Measurements from ENCODE around the gene KRT86. TPM values are rescaled to one million over a fixed set of nuclear protein-coding genes. Genes with fewer than 3 reads are reported as not detected.
"Not testable (repeated sequence)": the region's sequence is repeated elsewhere in the genome, so short reads cannot be mapped to it uniquely, and the experiment has no call there.

The KRT86 gene
- total RNA-seq, 1 donor from 2014 or later: 1.1 TPM

DNA sequence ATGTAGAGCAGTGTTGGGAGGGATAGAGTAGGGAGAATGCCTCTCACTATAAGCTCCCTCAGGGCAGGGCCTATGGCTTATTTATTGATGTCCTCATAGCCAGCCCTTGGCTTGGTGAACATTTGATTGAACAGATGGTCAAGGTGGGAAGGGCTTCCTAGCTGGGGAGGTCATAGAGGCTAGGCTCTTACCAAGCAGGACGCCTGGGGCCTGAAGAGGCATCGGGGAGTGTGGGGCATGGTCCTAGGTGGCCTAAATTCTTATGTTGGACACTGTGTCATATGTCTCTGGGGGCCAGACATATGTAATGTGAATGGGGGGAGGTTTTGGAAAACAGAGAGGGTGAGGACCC lies 17.9 kb upstream of the KRT86 start:
- Histone ChIP-seq H3K27me3 (peaks cover 38% of the 10 kb centered on the region), H3K4me1 (peaks cover 8% of the 10 kb centered on the region), H3K4me3 (no peak overlapping the region), H3K36me3 (no peaks in the 10 kb centered on the region), H3K27ac (no peak overlapping the region), H3K9me3 (no peaks in the 10 kb centered on the region)
- TF ChIP-seq, protein P1, sequence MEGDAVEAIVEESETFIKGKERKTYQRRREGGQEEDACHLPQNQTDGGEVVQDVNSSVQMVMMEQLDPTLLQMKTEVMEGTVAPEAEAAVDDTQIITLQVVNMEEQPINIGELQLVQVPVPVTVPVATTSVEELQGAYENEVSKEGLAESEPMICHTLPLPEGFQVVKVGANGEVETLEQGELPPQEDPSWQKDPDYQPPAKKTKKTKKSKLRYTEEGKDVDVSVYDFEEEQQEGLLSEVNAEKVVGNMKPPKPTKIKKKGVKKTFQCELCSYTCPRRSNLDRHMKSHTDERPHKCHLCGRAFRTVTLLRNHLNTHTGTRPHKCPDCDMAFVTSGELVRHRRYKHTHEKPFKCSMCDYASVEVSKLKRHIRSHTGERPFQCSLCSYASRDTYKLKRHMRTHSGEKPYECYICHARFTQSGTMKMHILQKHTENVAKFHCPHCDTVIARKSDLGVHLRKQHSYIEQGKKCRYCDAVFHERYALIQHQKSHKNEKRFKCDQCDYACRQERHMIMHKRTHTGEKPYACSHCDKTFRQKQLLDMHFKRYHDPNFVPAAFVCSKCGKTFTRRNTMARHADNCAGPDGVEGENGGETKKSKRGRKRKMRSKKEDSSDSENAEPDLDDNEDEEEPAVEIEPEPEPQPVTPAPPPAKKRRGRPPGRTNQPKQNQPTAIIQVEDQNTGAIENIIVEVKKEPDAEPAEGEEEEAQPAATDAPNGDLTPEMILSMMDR (IDR thresholded peaks at IDR 0.05): no peak
- peak; percentile 23 for DNase-seq
- ATAC-seq: no peak
- intact Hi-C loops (cut with DNase I): no loop called here

DNA sequence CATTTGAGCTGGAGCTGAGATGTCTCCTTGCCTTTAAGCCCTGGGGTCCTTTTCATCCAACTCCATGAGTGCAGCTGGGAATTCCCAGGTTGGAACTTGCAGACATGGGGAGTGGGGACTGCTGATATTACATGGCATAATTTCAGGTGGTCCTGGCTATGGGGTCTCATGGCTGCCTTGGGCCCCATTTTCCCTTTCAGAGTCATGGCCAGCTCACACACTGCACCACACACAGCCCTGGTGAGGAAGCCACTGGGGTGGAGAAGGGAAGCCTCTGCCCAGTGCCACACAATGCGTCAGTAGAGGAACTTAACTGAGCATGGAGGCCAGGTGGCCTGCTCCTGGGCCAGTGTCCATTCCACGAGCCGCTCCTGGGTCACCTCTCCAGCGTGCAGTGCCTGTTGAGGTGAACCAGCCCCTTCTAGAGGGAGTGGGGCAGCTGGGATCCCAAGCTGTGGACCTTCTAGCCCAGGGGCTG lies 17.3 kb upstream of the KRT86 start:
- Histone ChIP-seq H3K4me3 (no peak overlapping the region), H3K9me3 (no peaks in the 10 kb centered on the region), H3K27me3 (peaks cover 38% of the 10 kb centered on the region), H3K27ac (no peak overlapping the region), H3K4me1 (peaks cover 8% of the 10 kb centered on the region), H3K36me3 (no peaks in the 10 kb centered on the region)
- ATAC-seq (no peak), DNase-seq (peak; percentile 57)
- intact Hi-C loops (cut with DNase I): no loop called here
- TF ChIP-seq, protein P1 (IDR thresholded peaks at IDR 0.05): no peak

DNA sequence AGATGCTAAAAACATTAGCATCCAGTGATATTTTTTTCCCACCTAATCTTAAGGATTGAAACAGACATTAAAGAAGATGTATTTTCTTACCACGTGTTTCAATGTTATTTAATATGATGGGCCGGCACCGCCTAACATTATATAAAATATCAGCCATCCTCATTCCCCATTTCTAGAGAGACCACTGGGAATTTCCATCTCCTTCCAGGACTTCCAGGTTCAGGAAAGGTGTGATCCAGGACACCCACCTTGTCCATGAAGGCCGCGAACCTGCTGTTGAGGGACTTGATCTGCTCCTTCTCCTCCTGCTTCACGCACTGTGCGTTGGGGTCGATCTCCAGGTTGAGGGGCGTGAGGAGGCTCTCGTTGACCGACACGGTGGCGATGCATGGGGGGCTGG lies 16.5 kb upstream of the KRT86 start:
- DNase-seq: peak; percentile 26
- H3K4me1 ChIP-seq; H3K4me3 ChIP-seq; H3K9me3 ChIP-seq; H3K27ac ChIP-seq; H3K36me3 ChIP-seq; intact Hi-C loops (cut with DNase I); ATAC-seq: not testable (repeated sequence)
- peaks cover 38% of the 10 kb centered on the region for H3K27me3 ChIP-seq

DNA sequence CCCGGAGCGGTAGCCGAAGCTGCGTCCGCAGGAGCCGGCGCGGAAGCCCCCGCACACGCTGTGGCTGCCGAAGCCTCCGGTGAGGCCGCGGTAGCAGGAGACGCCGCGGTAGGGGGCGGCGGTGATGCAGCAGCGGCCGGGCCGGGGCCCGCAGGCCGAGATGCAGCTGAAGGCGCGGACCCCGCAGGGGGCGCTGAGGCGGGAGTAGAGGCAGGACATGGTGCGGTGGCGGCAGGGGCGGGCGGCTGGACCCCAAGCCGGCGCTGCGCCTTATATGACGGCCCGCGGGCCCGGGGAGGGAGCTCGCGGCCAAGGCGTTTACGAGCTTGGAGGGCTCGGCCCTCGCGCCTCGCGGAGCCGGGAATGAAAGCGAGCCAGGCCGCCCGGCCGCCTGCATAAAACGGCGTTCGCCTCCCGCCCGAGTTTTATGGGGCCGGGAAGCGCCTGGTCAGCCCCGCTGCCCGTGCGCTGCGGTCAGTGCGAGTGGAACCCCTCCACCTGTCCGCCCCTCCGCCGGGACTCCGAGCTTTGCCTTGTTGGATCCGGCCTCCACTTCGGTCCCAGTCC lies 16.0 kb upstream of the KRT86 start:
- H3K36me3 ChIP-seq: no peaks in the 10 kb centered on the region
- ATAC-seq: peak; percentile 34
- H3K27ac ChIP-seq: no peak overlapping the region
- DNase-seq: peak; percentile 66
- H3K4me3 ChIP-seq: no peak overlapping the region
- TF ChIP-seq, protein P1 (IDR thresholded peaks at IDR 0.05): no peak
- peaks cover 38% of the 10 kb centered on the region for H3K27me3 ChIP-seq
- intact Hi-C loops (cut with DNase I): no loop called here
- no peaks in the 10 kb centered on the region for H3K9me3 ChIP-seq
- peaks cover 8% of the 10 kb centered on the region for H3K4me1 ChIP-seq

DNA sequence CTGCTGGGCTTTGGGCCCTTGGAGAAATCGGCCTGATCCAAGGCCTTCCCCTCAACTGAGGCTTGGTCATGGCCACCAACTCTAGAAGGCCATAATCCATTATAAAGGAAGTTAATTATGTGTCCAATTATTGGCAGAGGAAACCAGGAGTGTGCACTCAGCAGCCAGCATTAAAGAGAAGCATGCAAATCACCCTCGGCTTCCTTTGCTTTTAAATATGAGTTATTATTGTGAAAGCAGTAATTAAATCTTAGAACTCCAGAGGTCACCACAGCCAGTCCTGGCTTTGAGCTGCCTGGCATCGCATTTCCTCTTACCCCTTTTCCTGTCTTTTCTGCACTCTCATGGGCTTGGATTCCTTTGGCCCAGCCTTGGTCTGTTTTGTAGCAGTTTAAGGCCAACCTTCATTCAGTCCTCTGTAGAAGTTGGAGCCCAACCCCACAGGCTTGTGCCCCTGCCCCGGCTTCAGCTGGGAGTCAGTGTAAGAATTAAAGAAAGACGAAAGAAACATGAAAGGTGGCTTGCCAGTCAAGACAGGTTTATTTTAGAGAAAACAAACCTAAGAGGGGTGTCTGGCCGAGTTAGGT lies 14.7 kb upstream of the KRT86 start:
- no peak overlapping the region for H3K27ac ChIP-seq
- no peak overlapping the region for H3K4me3 ChIP-seq
- H3K4me1 ChIP-seq: peaks cover 8% of the 10 kb centered on the region
- ATAC-seq (no peak), DNase-seq (peak; percentile 25)
- no peaks in the 10 kb centered on the region for H3K9me3 ChIP-seq
- intact Hi-C loops (cut with DNase I): no loop called here
- TF ChIP-seq, protein P1 (IDR thresholded peaks at IDR 0.05): no peak
- H3K36me3 ChIP-seq: no peaks in the 10 kb centered on the region
- peaks cover 38% of the 10 kb centered on the region for H3K27me3 ChIP-seq

DNA sequence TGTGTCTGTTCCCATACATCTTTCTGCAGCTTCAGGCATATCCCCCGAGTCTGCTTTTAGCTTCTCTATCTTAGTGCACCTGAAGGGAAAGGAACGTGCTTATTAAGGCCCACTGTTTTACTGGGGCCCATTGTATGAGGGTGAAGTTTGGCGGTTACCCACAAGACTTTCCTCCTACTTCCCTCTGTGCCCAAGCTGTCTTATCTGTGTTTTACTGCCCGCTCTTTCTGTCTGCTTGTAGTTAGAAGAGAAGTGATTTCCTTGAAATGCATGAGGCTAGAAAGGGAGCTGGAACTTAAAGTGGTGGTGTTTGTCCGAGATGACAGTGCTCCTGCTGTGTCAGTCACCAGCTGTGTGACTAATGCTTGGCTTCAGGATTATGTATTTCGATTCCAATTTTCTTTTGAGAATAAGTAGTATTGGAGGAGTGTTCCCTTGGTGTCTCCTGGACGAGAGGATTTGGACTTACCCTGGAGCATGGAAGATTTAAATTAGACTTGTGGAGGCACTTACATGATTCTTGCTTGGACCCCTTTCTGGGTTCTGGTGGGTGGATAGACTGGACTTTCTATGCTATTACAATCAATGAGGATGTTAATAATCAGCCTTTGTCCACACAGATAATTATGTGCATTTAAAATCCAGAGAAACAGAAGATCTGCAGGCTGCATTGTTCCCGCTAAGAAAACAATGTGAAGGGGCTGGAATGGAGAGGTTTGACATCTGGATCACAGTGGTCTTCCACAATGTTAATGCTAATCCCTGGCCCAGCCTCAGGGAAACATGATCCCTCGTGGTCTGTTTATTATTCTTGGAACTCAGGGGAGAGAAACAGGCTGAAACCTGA lies 13.9 kb upstream of the KRT86 start:
- no peaks in the 10 kb centered on the region for H3K36me3 ChIP-seq
- no peak overlapping the region for H3K4me3 ChIP-seq
- TF ChIP-seq, protein P1 (IDR thresholded peaks at IDR 0.05): no peak
- peaks cover 8% of the 10 kb centered on the region for H3K4me1 ChIP-seq
- H3K27ac ChIP-seq: no peak overlapping the region
- intact Hi-C loops (cut with DNase I): no loop called here
- ATAC-seq (no peak), DNase-seq (no peak)
- H3K27me3 ChIP-seq: peaks cover 38% of the 10 kb centered on the region
- H3K9me3 ChIP-seq: no peaks in the 10 kb centered on the region
